ENCODE measurements around the gene ATXN7.

The ATXN7 gene

GRCh38 chr3:63964681-63965485 is 101.2 kb downstream of the ATXN7 start:
- no peak for TF ChIP-seq CTCF (IDR thresholded peaks at IDR 0.05; ENCODE audit: extremely low read depth, missing control alignments)
- no peak for DNase-seq (ENCODE audit: low spot score)

- no peak for TF ChIP-seq CTCF (IDR thresholded peaks at IDR 0.05; ENCODE audit: extremely low read depth, missing control alignments)
Measured at GRCh38 chr3:63966007-63966406, 102.3 kb downstream of the ATXN7 start.

GRCh38 chr3:63966871-63967270 is 103.2 kb downstream of the ATXN7 start:
- no peak for TF ChIP-seq CTCF (IDR thresholded peaks at IDR 0.05; ENCODE audit: extremely low read depth, missing control alignments)
- no peak for DNase-seq (ENCODE audit: low spot score)

More at GRCh38 chr3:63966007-63966406, 102.3 kb downstream of the ATXN7 start:
- DNase-seq (ENCODE audit: low spot score): no peak

GRCh38 chr3:63967675-63968611 is 104.3 kb downstream of the ATXN7 start:
- no peak for TF ChIP-seq CTCF (IDR thresholded peaks at IDR 0.05; ENCODE audit: extremely low read depth, missing control alignments)
- DNase-seq (ENCODE audit: low spot score): peak; percentile 22

- TF ChIP-seq CTCF (IDR thresholded peaks at IDR 0.05; ENCODE audit: extremely low read depth, missing control alignments): no peak
- DNase-seq (ENCODE audit: low spot score): no peak
Measured at GRCh38 chr3:63968612-63969350, 105.1 kb downstream of the ATXN7 start.

- TF ChIP-seq CTCF (IDR thresholded peaks at IDR 0.05; ENCODE audit: extremely low read depth, missing control alignments): no peak
- DNase-seq (ENCODE audit: low spot score): no peak
Measured at GRCh38 chr3:63969876-63970275, 106.2 kb downstream of the ATXN7 start.

Measured in GM20000 (cell line).